ENCODE measurements around the gene CLSTN1. TPM values are rescaled to one million over a fixed set of nuclear protein-coding genes. Genes with fewer than 3 reads are reported as not detected.
A peak's percentile ranks its signal among the peaks of the same experiment; 100 is the strongest.

CLSTN1 gene
- total RNA-seq, 1 donor from 2014 or later, result 71.0 TPM

GRCh38 chr1:9720785-9721605, 102.8 kb downstream of the CLSTN1 start:
- Histone ChIP-seq H3K4me1 (peaks cover 7% of the 10 kb centered on the region), H3K27ac (no peak overlapping the region), H3K4me3 (no peak overlapping the region), H3K36me3 (peaks cover 42% of the 10 kb centered on the region), H3K9me3 (no peaks in the 10 kb centered on the region), H3K27me3 (no peaks in the 10 kb centered on the region)
- no peak for DNase-seq
- ATAC-seq, result no peak
- intact Hi-C loops (cut with DNase I), result no loop called here
- TF ChIP-seq, protein P1, sequence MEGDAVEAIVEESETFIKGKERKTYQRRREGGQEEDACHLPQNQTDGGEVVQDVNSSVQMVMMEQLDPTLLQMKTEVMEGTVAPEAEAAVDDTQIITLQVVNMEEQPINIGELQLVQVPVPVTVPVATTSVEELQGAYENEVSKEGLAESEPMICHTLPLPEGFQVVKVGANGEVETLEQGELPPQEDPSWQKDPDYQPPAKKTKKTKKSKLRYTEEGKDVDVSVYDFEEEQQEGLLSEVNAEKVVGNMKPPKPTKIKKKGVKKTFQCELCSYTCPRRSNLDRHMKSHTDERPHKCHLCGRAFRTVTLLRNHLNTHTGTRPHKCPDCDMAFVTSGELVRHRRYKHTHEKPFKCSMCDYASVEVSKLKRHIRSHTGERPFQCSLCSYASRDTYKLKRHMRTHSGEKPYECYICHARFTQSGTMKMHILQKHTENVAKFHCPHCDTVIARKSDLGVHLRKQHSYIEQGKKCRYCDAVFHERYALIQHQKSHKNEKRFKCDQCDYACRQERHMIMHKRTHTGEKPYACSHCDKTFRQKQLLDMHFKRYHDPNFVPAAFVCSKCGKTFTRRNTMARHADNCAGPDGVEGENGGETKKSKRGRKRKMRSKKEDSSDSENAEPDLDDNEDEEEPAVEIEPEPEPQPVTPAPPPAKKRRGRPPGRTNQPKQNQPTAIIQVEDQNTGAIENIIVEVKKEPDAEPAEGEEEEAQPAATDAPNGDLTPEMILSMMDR (IDR thresholded peaks at IDR 0.05), result no peak

DNA sequence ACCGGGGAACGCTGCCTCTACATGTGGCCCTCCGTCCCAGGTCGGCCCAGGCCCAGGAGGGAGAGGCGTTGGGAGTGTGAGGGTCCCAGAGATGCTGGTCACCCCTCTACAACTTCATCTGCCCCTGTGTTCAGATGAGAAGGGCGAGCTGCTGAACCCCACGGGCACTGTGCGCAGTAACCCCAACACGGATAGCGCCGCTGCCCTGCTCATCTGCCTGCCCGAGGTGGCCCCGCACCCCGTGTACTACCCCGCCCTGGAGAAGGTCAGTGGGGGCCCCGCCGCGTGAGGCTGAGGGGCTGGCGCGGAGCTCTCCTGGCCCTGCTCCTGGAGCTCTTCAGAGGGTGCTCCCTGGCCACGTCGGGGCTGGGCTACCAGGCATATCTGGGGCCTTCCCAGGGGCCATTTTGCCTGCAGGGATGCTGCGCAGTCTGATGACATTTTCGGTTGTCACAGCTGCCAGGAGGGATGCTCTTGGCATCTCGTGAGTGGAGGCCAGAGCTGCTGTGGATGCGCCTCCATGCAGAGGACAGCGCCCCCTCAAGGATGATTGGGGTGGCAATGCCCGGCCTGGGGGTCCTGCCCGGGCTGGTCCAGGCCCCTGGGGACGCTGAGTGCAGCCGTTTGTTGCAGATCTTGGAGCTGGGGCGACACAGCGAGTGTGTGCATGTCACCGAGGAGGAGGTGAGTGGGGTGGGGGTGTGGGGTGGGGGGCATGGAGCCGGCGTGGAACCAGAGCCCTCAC, 103.6 kb downstream of the CLSTN1 start:
- Histone ChIP-seq H3K36me3 (peaks cover 44% of the 10 kb centered on the region), H3K27me3 (no peaks in the 10 kb centered on the region), H3K4me1 (peaks cover 7% of the 10 kb centered on the region), H3K27ac (no peak overlapping the region), H3K9me3 (no peaks in the 10 kb centered on the region), H3K4me3 (no peak overlapping the region)
- TF ChIP-seq, protein P1 (IDR thresholded peaks at IDR 0.05), result no peak
- no peak for DNase-seq
- intact Hi-C loops (cut with DNase I), result no loop called here
- ATAC-seq, result no peak

DNA sequence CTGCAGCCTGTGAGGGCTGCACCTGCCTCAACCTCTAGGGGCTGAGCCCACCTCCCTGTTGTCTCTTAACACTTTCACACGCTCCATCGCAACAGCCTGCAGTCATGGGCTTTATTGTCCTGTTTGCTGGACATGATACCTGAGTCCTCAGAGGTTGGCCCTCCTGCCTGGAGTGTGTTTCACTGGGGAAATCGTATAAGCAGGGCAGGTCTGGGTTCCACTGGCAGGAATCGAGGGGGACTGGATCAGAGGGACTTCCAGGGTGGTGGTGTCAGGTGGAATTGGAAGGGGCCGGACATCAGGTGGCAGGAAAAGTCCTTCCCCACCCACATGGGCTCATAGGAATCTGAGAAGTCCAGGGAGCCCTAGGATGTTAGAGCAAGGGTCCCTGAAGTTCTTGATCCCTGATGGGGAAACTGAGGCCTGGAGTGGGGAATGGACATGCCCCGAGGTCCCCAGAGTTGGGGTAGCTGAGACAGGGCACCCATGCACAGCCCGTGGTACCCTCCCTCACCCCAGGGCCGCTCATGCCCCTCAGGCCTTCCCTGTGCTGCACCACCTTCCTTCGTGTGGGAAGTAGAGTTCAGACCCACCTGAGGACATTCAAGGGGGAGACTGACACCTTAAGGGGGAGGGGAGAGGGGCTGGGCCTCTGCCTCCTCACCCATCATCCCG, 105.6 kb downstream of the CLSTN1 start:
- H3K4me1 ChIP-seq, result peaks cover 7% of the 10 kb centered on the region
- peak overlapping the region; percentile 51 for H3K27ac ChIP-seq
- intact Hi-C loops (cut with DNase I), result no loop called here
- no peaks in the 10 kb centered on the region for H3K27me3 ChIP-seq
- TF ChIP-seq, protein P1 (IDR thresholded peaks at IDR 0.05), result no peak
- DNase-seq (no peak), ATAC-seq (no peak)
- peaks cover 41% of the 10 kb centered on the region for H3K36me3 ChIP-seq
- H3K4me3 ChIP-seq, result peak overlapping the region; percentile 37
- H3K9me3 ChIP-seq, result no peaks in the 10 kb centered on the region

GRCh38 chr1:9717193-9718005, 106.4 kb downstream of the CLSTN1 start:
- Histone ChIP-seq H3K36me3 (peaks cover 33% of the 10 kb centered on the region), H3K27ac (peak overlapping the region; percentile 71), H3K4me3 (peak overlapping the region; percentile 37)

More at GRCh38 chr1:9717193-9718005, 106.4 kb downstream of the CLSTN1 start:
- Histone ChIP-seq H3K4me1 (peaks cover 7% of the 10 kb centered on the region), H3K27me3 (no peaks in the 10 kb centered on the region), H3K9me3 (no peaks in the 10 kb centered on the region)
- ATAC-seq (peak; percentile 73), DNase-seq (peak; percentile 86)
- intact Hi-C loops (cut with DNase I), result no loop called here
- TF ChIP-seq, protein P1 (IDR thresholded peaks at IDR 0.05), result no peak
